G401 (cell line): ENCODE measurements around the gene CPHXL2. TPM values are rescaled to one million over a fixed set of nuclear protein-coding genes. Genes with fewer than 3 reads are reported as not detected.

Source experiments
- DNase-seq: peaks from one replicate; pipeline ENCODE4 v3.0.0-alpha.2; 2015; ENCODE audit warnings: low spot score
- in situ Hi-C: cut with HindIII; loops from 2 replicates; pipeline ENCODE4 v1.10.0; 2016; ENCODE audit warnings: low sequenced_read_pairs, mixed read lengths
- total RNA-seq: library from RNA; depleted of rRNA; stranded (reverse); fragments of >200 nt; shearing (Covaris generic); gene quantifications from 2 replicates; pipeline ENCODE4 v1.2.3, GENCODE V29; 2014

CPHXL2 gene
- total RNA-seq, 1 experiment from 2014 or later, result not detected

GRCh38 chr16:75647492-75648264, 29.1 kb downstream of the CPHXL2 start, which contains the start of the genes KARS1 and TERF2IP:
KARS1 (minus strand) TSS chr16:75647665; CDS start chr16:75647639, 26 bp downstream.
TERF2IP (plus strand) TSS chr16:75647773; CDS start chr16:75647883, 110 bp downstream.
- peak; percentile 94 for DNase-seq
- in situ Hi-C loops, result no loop called here

GRCh38 chr16:75647112-75647491, 29.7 kb downstream of the CPHXL2 start:
- DNase-seq, result no peak
- in situ Hi-C loops, result no loop called here

GRCh38 chr16:75644240-75645012, 32.4 kb downstream of the CPHXL2 start:
- no peak for DNase-seq
- in situ Hi-C loops, result no loop called here

GRCh38 chr16:75640598-75640997, 36.2 kb downstream of the CPHXL2 start:
- in situ Hi-C loops, result no loop called here
- DNase-seq, result no peak

- DNase-seq, result no peak
- in situ Hi-C loops, result no loop called here
Observed at GRCh38 chr16:75635036-75635435, 41.8 kb downstream of the CPHXL2 start.

- in situ Hi-C loops, result no loop called here
- DNase-seq, result no peak
Observed at GRCh38 chr16:75632857-75633256, 44.0 kb downstream of the CPHXL2 start.

GRCh38 chr16:75630052-75630451, 46.8 kb downstream of the CPHXL2 start:
- in situ Hi-C loops, result no loop called here
- no peak for DNase-seq

- in situ Hi-C loops, result no loop called here
- DNase-seq, result no peak
Observed at GRCh38 chr16:75629132-75629531, 47.7 kb downstream of the CPHXL2 start.

GRCh38 chr16:75628351-75628750, 48.5 kb downstream of the CPHXL2 start:
- no peak for DNase-seq
- in situ Hi-C loops, result no loop called here

GRCh38 chr16:75627851-75628250, 49.0 kb downstream of the CPHXL2 start:
- no peak for DNase-seq
- in situ Hi-C loops, result no loop called here

- DNase-seq, result no peak
- in situ Hi-C loops, result no loop called here
Observed at GRCh38 chr16:75626806-75627205, 50.0 kb downstream of the CPHXL2 start.

- DNase-seq, result no peak
Observed at GRCh38 chr16:75624921-75625334, 51.9 kb downstream of the CPHXL2 start.

GRCh38 chr16:75622761-75623605, 53.8 kb downstream of the CPHXL2 start, which contains the start of gene ADAT1:
ADAT1 (minus strand) TSS chr16:75623281; CDS start chr16:75620799, 2,482 bp downstream.
- DNase-seq, result peak; percentile 97
- in situ Hi-C loops, result no loop called here

More at GRCh38 chr16:75624921-75625334, 51.9 kb downstream of the CPHXL2 start:
- in situ Hi-C loops, result no loop called here

- DNase-seq, result peak; percentile 52
- in situ Hi-C loops, result no loop called here
Observed at GRCh38 chr16:75621170-75621477, 55.7 kb downstream of the CPHXL2 start.

GRCh38 chr16:75620326-75621169, 56.3 kb downstream of the CPHXL2 start:
- in situ Hi-C loops, result no loop called here
- no peak for DNase-seq

- no peak for DNase-seq
- in situ Hi-C loops, result no loop called here
Observed at GRCh38 chr16:75618780-75619179, 58.0 kb downstream of the CPHXL2 start.

GRCh38 chr16:75617121-75617520, 59.7 kb downstream of the CPHXL2 start:
- in situ Hi-C loops, result no loop called here

GRCh38 chr16:75616521-75617010, 60.2 kb downstream of the CPHXL2 start:
- in situ Hi-C loops, result no loop called here
- DNase-seq, result no peak

More at GRCh38 chr16:75617121-75617520, 59.7 kb downstream of the CPHXL2 start:
- no peak for DNase-seq
